Measurements from ENCODE around the gene PPP1R15B. TPM values are rescaled to one million over a fixed set of nuclear protein-coding genes. Genes with fewer than 3 reads are reported as not detected.

PPP1R15B gene
- total RNA-seq, 2 experiments from 2014 or later: 55.9 to 57.6 TPM

DNA sequence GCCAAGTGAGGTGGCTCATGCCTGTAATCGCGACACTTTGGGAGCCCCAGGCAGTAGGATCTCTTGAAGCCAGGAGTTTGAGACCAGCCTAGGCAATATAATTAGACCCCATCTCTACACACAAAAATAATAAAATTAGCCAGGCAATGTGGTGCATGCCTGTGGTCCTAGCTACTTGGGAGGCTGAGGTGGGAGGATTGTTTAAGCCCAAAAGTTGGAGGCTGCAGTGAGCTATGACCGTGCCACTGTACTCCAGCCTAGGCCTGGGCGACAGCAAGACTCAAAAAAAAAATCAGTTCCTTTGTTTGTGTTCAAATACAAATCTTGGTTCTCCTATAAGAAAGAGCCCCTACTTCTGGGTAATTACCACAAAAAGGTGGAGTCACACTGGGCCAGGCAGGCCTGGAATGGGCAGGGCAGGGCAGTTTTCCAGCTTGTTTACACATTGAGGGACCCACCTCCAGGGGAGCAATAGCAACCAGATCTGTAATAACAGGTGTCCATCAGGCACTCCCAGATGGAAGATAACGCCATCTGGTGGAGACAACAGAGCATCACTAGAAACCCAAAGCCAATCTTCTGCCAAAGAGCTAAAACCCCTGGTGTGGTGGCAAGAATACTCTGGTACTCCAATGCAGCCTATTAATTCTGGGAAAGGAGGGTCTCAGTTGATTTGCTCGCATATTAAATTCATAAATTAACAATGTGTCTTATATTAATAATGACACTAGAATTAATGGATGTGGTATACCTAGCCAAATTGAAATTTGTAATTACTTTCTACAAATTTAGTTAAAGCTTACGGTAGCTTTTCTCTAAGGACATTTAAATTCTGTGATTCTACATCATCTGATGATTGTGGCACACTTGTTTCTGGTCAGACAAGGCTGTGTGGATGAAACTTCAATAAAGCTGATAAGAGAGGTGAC, 13.2 kb downstream of the PPP1R15B start:
- Mint-ChIP-seq H3K27me3 (no peaks in the 10 kb centered on the region), H3K4me3 (no peak overlapping the region), H3K36me3 (ENCODE audit: low read depth) (peaks cover 52% of the 10 kb centered on the region), H3K27ac (peak overlapping the region; percentile 47), H3K4me1 (peaks cover 2% of the 10 kb centered on the region), H3K9me3 (ENCODE audit: low read depth) (no peaks in the 10 kb centered on the region)
- DNase-seq: peak; percentile 70
- ChIA-PET CTCF (interaction anchor here (0.6 to 5.5 kb wide), 69 partner anchors 9 to 911 kb away, joined by 3 to 75 read pairs (median 5); partner anchors contain the start of genes GOLT1A, MDM4, PIK3C2B and PLEKHA6), POLR2A (interaction anchor here (0.6 to 1.2 kb wide), 6 partner anchors 9 to 411 kb away, joined by 3 to 6 read pairs (median 3); no protein-coding TSS in a partner anchor)
- peak; percentile 95 for ATAC-seq
- intact Hi-C loops (cut with DNase I, micrococcal nuclease): loop anchor here (1.0 to 2.0 kb wide), 3 partner anchors 36 to 236 kb away; no protein-coding TSS in a partner anchor

DNA sequence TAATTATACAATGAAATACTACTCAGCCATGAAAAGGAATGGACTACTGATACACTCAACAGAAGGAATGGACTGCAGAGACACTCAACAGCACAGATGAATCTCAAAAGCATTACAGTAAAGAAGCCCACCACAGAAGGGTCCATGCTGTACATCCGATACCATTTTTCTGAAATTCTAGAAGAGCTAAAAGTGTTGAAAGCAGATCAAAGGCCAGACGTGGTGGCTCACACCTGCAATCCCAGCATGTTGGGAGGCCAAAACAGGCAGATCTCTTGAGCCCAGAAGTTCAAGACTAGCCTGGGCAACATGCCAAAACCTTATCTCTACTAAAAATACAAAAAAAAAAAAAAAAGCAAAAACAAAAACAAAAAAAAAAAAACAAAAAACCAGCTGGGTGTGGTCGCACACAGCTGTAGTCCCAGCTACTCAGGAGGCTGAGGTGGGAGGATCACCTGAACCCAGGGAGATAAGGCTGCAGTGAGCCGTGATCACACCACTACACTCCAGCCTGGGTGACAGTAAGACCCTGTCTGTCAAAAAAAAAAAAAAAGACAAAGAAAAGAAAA, 15.5 kb downstream of the PPP1R15B start:
- H3K27ac Mint-ChIP-seq: no peak overlapping the region
- no peaks in the 10 kb centered on the region for H3K27me3 Mint-ChIP-seq
- peaks cover 43% of the 10 kb centered on the region for H3K36me3 Mint-ChIP-seq (ENCODE audit: low read depth)
- intact Hi-C loops (cut with DNase I, micrococcal nuclease): no loop called here
- no peak for DNase-seq
- H3K4me3 Mint-ChIP-seq: no peak overlapping the region
- CTCF ChIA-PET: interaction anchor here (0.9 to 3.8 kb wide), 6 partner anchors 12 to 233 kb away, joined by 3 to 75 read pairs (median 6); no protein-coding TSS in a partner anchor
- H3K4me1 Mint-ChIP-seq: peaks cover 4% of the 10 kb centered on the region
- POLR2A ChIA-PET: no interaction called here
- ATAC-seq: no peak
- H3K9me3 Mint-ChIP-seq (ENCODE audit: low read depth): no peaks in the 10 kb centered on the region

DNA sequence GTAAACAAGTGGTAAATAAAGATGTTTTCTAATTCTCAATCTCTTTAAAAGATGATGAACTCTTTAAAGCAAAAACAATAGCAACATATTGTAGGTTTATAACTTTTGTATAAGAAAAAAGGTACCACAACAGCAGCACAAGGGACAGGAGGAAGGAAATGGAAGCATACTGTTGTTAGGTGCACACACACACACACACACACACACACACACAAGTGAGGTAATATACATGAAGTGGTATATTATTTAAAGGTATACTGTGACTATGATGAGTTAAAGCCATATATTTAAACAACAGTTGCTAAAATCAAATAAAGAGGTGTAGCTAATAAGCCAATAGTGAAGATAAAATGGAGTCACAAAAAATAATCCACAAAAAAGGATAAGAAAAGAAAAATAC, 20.0 kb downstream of the PPP1R15B start:
- intact Hi-C loops (cut with DNase I, micrococcal nuclease): no loop called here
- DNase-seq (no peak), ATAC-seq (no peak)
- Mint-ChIP-seq H3K9me3 (ENCODE audit: low read depth) (no peaks in the 10 kb centered on the region), H3K27ac (no peak overlapping the region), H3K4me3 (no peak overlapping the region), H3K36me3 (ENCODE audit: low read depth) (peaks cover 16% of the 10 kb centered on the region), H3K27me3 (no peaks in the 10 kb centered on the region), H3K4me1 (peaks cover 6% of the 10 kb centered on the region)
- ChIA-PET CTCF (interaction anchor here (0.9 to 2.1 kb wide), 2 partner anchors 14 to 19 kb away, joined by 3 to 4 read pairs; no protein-coding TSS in a partner anchor), POLR2A (no interaction called here)

DNA sequence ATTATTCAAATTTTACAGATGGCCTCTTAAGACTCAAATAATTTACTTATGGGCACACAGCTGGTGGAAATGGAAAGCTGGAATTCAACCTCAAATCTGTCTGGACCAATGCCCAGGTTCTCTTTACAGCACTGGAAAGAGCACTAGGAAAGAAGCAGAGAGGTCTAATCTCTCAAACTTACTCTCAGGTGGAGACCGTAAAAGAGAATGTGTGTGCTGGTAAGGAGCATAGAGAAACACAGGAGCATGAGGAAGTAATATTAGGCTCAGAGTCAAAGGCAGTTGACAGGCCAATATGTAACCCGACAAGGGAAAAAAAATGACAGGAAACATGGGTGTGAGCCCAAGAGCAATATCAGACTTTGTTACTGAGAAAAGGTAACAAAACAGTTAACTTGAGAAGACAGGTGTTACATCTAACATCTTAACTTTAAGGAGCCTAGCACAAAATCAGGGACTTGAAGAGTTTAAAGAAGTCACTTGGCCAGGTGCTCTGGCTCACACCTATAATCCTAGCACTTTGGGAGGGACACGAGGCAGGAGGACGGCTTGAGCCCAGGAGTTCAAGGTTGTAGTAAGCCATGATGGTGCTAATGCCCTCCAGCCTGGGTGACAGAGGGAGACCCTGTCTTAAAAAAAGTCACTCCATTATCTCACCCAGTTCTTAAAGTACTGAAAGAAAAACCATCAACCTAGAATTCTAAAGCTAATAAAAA, 20.7 kb downstream of the PPP1R15B start:
- ChIA-PET POLR2A (no interaction called here), CTCF (interaction anchor here (0.9 to 1.7 kb wide), 4 partner anchors 8 to 27 kb away, joined by 3 to 14 read pairs (median 4); no protein-coding TSS in a partner anchor)
- peaks cover 6% of the 10 kb centered on the region for H3K4me1 Mint-ChIP-seq

DNA sequence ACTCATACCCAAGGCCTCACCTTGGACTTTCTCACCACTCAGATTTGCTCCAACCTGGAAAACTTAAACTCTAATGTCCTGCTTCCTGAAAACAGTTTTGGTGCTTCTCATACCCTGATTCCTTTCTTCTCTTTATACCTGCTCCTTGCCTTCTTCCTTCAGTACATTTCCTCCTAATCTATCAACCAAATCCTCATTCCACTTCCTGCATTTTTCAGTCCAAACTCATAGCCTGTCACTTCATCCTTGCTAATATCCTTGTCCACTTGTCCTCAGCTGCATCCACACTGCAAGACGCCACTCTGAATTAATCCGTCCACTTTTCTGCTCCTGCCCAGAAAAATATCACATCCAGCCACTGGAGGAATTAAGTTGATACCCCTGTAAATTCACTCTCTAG, 25.9 kb downstream of the PPP1R15B start:
- DNase-seq: no peak
- ATAC-seq: no peak
- Mint-ChIP-seq H3K9me3 (ENCODE audit: low read depth) (no peaks in the 10 kb centered on the region), H3K4me1 (peaks cover 5% of the 10 kb centered on the region), H3K27me3 (no peaks in the 10 kb centered on the region), H3K4me3 (no peak overlapping the region), H3K36me3 (ENCODE audit: low read depth) (no peaks in the 10 kb centered on the region), H3K27ac (no peak overlapping the region)
- ChIA-PET POLR2A (interaction anchor here (0.6 kb wide), 3 partner anchors 81 to 884 kb away, joined by 3 to 4 read pairs (median 3); no protein-coding TSS in a partner anchor), CTCF (interaction anchor here (0.6 to 3.1 kb wide), 3 partner anchors 9 to 109 kb away, joined by 3 to 28 read pairs (median 3); no protein-coding TSS in a partner anchor)
- intact Hi-C loops (cut with DNase I, micrococcal nuclease): no loop called here

More for the DNA sequence above, 20.7 kb downstream of the PPP1R15B start:
- DNase-seq (no peak), ATAC-seq (no peak)
- no peak overlapping the region for H3K4me3 Mint-ChIP-seq
- no peaks in the 10 kb centered on the region for H3K27me3 Mint-ChIP-seq
- no peak overlapping the region for H3K27ac Mint-ChIP-seq
- no peaks in the 10 kb centered on the region for H3K9me3 Mint-ChIP-seq (ENCODE audit: low read depth)
- intact Hi-C loops (cut with DNase I, micrococcal nuclease): no loop called here
- peaks cover 11% of the 10 kb centered on the region for H3K36me3 Mint-ChIP-seq (ENCODE audit: low read depth)

DNA sequence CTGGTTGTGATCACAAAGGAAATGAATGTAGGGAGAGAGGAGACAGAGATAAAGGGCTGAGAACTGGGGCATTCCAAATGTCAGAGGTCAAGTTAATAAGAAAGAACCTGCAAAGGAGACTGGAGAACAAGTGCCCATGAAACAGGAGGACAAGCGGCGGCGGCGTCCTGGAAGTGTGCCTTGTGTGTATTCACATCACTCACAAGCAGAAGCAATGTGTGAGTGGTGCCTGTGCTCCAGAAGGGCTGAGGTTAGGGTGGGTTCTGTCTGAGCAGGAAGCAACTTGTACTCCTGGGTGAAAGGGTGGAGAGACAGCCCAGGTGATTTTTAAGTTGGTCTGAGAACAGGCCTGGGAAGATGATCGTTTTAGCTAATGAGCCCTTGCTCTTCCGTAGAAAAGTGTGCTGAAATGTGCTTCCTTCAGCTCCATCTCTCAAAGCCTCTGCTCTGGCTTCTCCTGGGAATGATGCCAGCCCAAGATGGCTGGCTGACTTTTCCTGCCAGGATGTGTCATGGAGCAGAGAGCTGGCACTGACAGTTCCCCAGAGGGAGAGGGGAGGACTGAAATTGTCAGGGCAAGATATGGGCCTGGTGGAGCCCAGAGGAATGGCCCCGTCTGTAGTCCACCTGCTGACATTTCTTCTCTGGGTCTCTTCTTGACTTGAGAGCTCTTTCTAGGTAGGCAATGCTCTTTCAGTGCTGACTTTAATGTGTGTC, 26.8 kb downstream of the PPP1R15B start:
- DNase-seq (no peak), ATAC-seq (no peak)
- no peaks in the 10 kb centered on the region for H3K36me3 Mint-ChIP-seq (ENCODE audit: low read depth)
- intact Hi-C loops (cut with DNase I, micrococcal nuclease): no loop called here
- no peak overlapping the region for H3K4me3 Mint-ChIP-seq
- H3K27me3 Mint-ChIP-seq: peaks cover 3% of the 10 kb centered on the region
- ChIA-PET CTCF (interaction anchor here (0.9 to 3.1 kb wide), 2 partner anchors 14 to 514 kb away, joined by 3 to 28 read pairs; no protein-coding TSS in a partner anchor), POLR2A (interaction anchor here (0.7 kb wide), 1 partner anchor 16 kb away, joined by 3 read pairs; no protein-coding TSS in a partner anchor)
- peaks cover 3% of the 10 kb centered on the region for H3K4me1 Mint-ChIP-seq
- no peaks in the 10 kb centered on the region for H3K9me3 Mint-ChIP-seq (ENCODE audit: low read depth)
- H3K27ac Mint-ChIP-seq: no peak overlapping the region

DNA sequence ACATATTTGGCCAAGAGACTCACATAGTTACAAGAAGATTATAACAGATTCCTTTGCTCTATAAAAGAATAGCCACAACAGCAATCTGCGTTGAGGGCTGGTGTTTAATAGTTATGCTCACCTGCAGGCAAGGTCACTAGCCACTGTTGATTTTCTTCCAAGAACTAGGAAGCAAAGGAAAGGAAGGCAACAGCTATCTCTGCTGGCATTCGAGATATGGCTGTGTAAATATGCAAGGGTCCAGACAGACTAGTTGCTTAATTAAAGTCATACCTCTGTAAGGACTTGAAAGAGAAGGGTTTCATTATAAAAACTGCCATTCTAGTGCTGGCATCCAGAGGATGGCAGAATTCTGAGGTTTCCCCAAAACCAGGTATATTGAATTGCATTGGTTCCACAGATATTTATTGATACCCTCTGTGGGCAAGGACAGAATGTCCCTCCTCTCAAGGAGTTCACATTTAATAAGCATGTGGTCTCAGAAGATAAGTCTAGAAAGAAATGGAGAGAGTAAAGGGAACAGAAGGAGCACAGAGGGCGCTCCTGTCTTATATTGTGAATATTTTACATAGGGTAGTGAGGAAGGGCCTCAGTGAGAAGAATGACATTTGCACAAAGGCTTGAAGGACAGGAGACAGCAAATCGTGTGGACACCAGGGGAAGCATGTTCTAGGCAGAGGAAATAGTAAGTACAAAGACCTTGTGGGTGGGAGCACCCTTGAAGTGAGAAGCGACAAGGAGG, 28.3 kb downstream of the PPP1R15B start:
- no peaks in the 10 kb centered on the region for H3K9me3 Mint-ChIP-seq (ENCODE audit: low read depth)
- H3K27ac Mint-ChIP-seq: no peak overlapping the region
- DNase-seq (no peak), ATAC-seq (no peak)
- no peak overlapping the region for H3K4me3 Mint-ChIP-seq
- H3K27me3 Mint-ChIP-seq: peaks cover 8% of the 10 kb centered on the region
- peaks cover 4% of the 10 kb centered on the region for H3K4me1 Mint-ChIP-seq
- no peaks in the 10 kb centered on the region for H3K36me3 Mint-ChIP-seq (ENCODE audit: low read depth)
- CTCF ChIA-PET: interaction anchor here (0.5 to 4.0 kb wide), 6 partner anchors 11 to 1062 kb away, joined by 3 to 45 read pairs (median 4); no protein-coding TSS in a partner anchor
- POLR2A ChIA-PET: interaction anchor here (0.7 kb wide), 1 partner anchor 111 kb away, joined by 3 read pairs; no protein-coding TSS in a partner anchor
- intact Hi-C loops (cut with DNase I, micrococcal nuclease): no loop called here

DNA sequence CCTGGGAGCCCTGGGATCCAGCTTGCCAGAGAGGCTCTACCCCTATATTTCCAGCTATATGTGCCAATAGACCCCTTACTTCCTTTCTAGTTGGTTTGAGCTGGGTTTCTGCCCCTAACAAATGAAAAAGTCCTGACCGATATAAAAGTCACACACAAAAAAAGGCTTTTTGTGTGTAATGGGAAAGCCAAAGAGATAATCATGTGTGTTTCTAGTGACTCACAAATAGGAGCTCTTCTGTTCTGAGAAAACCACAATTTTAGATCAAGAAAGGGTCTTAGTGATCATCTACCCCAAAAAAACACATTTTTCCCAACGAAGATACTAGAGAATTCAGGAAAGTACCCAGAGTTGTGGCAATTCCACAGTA, 28.9 kb downstream of the PPP1R15B start:
- DNase-seq: no peak
- Mint-ChIP-seq H3K27ac (no peak overlapping the region), H3K27me3 (peaks cover 12% of the 10 kb centered on the region), H3K4me1 (peaks cover 10% of the 10 kb centered on the region), H3K36me3 (ENCODE audit: low read depth) (no peaks in the 10 kb centered on the region), H3K9me3 (ENCODE audit: low read depth) (no peaks in the 10 kb centered on the region), H3K4me3 (no peak overlapping the region)
- intact Hi-C loops (cut with DNase I, micrococcal nuclease): no loop called here
- ATAC-seq: no peak
- ChIA-PET POLR2A (interaction anchor here (0.7 kb wide), 1 partner anchor 112 kb away, joined by 3 read pairs; no protein-coding TSS in a partner anchor), CTCF (interaction anchor here (0.5 to 4.0 kb wide), 10 partner anchors 9 to 1062 kb away, joined by 3 to 45 read pairs (median 4); no protein-coding TSS in a partner anchor)

DNA sequence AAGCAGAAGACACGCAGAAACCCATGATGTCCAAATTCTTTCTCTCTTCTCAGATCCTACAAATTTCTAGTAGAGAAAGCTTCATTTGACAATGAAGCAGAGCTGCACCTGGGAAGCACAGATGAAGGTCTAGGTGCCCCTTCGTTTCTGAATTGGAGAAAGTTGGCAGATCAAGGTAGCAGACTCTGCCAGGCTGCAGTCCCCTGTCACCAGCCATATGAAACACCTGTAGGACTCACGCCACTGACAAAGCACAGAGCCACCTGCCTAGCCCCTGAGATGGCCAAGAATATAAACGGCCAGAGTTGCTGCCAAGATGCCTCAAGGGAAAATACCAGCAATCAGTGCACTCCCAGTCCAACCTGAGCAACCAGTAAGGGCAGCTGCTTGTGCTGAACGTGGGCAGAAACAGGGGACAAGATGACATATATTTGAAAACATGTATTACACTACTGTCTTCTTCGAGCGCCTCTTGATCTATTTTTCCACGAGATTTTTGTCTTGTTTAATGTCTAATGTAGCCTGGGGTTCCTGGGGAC, 31.3 kb downstream of the PPP1R15B start:
- Mint-ChIP-seq H3K27ac (no peak overlapping the region), H3K4me3 (no peak overlapping the region), H3K4me1 (peaks cover 10% of the 10 kb centered on the region), H3K36me3 (ENCODE audit: low read depth) (no peaks in the 10 kb centered on the region), H3K27me3 (peaks cover 15% of the 10 kb centered on the region), H3K9me3 (ENCODE audit: low read depth) (no peaks in the 10 kb centered on the region)
- ChIA-PET POLR2A (no interaction called here), CTCF (interaction anchor here (1.0 to 4.0 kb wide), 8 partner anchors 10 to 218 kb away, joined by 3 to 45 read pairs (median 6); partner anchors contain the start of gene GOLT1A)
- no peak for DNase-seq
- intact Hi-C loops (cut with DNase I, micrococcal nuclease): no loop called here
- no peak for ATAC-seq
